GM19372 (cell line): ENCODE measurements around the gene HOXC5.

Experiments
- ATAC-seq: cut with Tn5 transposase; IDR thresholded peaks from one replicate; pipeline ENCODE4 v1.9.1; 2021; ENCODE audit warnings: mild to moderate bottlenecking, low read depth, moderate library complexity; ENCODE audit not compliant: unreplicated experiment

Gene HOXC5

DNA sequence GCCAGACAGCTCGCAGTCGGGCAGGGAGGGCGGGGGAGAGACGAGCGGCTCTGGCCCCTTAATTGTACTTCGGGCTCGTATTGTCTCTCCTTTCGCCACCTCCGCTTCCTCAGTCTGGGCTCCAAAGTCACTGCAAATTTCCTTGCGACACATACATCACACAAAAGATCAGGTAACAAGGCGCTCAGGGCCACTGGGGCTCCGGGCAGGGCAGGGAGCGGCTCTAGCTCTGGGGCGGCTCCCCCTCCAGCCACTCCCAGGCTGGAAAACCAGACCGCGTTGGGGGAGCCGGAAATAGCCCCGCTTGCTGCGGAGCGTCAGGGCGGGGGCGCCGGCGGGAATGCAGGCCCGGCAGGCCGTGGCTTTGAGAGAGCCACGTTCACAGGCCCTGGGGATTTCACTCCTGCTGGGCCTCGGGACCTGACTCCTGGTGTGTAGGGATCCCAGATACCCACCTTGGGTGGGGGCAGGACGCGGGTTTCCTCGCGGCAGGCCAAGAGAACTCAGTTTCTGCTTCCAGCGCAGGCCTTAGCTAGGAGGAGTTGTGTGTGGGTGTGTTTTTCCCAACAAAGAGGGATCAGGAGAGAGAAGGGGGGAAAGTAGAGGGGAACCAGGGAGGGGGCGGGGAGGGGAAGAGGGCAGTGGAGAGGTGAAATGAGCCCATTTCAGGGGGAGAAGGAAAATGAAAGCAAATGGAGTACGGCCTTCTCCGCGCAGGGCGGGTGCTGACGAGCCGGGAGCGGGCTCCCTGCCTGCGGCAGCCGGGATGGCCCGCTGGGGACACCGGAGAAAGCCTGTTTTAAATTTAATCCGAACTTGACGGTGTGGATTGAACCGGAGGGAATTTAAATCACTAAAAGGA, 37.2 kb upstream of the HOXC5 start:
- no peak for ATAC-seq

DNA sequence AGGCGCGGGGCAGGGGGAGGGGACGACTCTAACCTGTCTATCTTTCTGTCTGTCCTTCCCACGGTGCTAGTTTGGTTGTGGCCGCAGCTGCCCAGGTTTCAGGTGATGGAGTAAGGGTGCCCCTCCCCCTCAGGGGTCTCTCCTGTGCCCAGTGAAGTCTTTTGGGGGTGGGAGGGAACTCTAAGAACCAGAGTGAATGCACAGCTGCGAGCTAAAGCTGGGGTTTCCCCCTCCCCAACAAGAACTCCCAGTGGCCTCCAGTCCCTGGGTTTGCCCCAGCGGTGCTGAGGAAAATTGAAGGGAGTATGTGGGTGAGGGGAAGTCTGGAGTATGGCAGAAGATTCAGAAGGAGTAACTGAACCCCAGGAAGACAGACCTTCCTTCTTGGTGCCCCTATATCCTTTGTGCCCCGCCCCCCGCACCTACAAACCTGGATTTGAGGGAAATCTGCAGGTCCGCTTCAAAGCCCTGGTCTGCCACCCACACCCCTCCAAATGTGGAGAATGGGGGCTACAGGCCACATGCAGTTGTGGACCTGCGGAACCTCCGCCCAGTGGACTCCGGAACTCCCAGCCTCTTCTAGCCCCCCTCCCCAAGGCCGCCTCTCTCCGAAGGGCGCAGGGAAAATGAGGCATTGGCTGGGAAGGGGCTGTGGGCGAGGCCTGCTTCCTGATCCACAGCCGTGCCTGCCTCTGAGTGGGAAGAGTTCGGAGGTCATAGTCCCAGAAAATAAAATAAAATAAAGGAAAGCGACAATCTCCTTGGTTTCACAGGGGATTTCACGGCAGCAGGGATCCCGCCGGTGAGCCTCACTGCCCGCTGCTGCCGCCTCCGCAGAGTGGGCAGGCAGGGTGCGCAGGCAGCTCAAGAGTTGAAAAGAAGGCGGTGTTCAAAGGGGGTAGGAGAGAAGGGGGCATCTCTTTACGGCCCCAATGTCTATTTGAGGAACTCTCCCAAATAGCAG, 36.3 kb upstream of the HOXC5 start:
- no peak for ATAC-seq

DNA sequence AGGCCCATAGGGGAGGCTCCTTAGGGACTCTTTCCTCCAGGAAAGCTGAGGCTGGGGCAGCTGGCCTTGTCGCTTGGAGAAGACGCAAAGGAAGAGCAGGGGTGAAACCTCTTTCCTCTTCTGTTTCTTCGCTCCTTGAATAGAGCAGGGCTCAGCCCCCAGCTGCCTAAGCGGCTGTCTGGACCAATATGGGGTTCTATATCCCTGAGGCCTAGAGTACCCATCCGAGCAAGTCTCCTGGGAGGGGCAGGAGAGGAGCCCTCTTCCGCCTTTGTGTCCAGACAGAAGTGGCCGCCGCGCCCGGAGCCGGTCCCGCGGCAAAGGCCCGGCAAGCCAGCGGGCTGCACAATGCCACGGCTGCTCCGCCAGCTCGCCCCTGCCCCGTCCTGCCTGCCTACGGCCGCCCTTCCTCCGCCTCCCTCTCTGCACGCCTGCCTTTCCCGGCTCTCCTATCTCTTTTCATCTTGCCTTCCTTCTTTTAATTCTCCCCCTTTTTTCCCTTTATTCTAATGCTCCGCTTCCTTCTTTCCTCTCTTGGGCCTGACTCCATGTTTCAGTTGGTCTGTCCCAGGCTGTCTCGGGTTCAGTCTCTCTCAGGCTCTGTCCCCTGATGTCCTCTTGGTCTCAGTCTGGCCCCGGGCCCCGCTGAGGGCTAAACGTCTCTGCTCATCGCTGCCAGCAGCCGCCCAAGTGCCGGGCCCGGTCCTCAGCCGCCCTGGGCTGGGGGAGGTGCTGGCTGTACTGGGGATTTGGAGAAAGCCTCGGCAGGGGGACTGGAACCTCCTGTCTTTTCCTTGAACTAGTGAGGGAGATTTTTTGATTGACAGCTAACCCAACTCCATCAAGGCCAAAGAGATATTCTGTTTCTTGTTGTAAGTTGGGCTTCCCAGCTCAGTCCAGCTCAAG, 35.4 kb upstream of the HOXC5 start:
- no peak for ATAC-seq

DNA sequence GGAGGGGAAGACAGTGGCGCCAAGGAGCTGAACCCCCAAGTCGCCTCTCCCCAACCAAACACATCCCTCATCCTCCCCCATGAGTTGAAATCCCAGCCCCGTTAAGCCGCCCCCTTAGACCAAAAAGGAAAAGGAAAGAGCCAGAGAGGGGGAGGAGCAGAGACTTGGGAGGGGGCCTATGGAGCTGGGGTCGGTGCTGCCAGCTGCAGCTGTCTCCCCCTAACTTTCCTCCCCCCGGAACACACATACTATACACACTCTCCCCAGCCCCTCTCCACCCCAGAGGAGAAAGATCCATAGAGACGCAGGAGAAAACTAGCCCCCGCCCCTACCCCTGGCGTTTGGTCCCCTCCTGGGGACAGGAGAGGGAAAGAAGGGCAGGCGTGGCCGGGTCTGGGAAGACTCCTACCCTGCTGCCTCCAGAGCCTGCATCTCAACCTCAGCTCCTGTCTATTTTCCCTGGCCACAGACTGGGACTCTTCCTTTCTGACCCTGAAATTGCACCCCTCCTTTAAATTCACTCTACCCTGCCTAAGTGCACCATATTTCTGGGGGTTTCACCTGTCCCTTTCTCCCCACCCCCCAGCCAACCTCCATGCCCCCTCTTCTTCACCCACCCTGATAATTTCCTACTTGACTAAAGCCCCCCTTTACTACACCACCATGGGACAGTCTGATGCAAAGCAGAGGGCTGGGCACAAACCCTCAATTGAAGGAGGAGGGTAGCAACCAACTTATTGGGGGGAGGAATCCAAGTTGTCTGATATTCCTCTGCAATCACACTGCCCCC, 34.5 kb upstream of the HOXC5 start:
- ATAC-seq = no peak

DNA sequence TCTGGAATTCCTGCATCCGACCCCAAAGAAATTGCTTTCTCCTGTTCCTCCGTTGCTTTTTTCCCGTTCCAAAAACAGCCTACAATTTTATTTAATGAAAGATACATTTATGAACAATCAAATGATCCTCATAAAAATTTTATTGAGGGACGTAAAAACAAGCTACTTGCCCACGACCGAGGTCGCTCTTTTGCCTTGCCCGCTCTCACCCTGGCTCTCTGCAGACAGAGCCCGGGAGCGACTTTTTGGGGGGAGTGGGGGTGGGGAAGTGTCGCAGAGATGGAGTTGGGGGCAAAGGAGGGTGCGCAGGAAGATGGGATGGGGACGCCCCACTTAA, 34.0 kb upstream of the HOXC5 start:
- ATAC-seq = no peak

DNA sequence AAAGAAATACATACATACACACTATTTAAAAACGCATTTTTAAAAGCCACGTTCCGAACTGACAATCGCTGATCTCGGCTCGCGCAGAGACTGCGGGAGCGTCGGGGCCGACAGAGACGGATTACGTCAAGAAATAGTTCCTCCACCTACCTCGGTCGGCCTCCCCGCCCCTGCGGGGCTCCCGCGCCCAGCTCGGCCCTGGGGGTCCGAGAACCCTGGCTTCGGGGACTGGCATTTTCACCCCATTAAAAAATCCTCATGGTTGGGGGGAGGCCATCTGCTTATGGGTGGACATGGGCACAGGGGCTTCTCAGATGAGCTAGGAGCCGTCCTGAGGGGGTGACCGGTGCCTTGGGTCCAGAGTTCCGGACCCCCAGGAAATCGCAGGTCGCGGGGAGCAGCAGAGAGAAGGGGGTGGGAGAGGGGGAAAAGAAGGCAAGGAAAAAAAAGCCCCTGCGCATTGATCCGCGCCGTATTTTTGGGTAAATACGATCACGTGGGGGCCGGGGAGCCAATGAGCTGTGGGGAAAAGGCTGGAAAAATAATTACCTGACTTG, 33.2 kb upstream of the HOXC5 start:
- no peak for ATAC-seq

DNA sequence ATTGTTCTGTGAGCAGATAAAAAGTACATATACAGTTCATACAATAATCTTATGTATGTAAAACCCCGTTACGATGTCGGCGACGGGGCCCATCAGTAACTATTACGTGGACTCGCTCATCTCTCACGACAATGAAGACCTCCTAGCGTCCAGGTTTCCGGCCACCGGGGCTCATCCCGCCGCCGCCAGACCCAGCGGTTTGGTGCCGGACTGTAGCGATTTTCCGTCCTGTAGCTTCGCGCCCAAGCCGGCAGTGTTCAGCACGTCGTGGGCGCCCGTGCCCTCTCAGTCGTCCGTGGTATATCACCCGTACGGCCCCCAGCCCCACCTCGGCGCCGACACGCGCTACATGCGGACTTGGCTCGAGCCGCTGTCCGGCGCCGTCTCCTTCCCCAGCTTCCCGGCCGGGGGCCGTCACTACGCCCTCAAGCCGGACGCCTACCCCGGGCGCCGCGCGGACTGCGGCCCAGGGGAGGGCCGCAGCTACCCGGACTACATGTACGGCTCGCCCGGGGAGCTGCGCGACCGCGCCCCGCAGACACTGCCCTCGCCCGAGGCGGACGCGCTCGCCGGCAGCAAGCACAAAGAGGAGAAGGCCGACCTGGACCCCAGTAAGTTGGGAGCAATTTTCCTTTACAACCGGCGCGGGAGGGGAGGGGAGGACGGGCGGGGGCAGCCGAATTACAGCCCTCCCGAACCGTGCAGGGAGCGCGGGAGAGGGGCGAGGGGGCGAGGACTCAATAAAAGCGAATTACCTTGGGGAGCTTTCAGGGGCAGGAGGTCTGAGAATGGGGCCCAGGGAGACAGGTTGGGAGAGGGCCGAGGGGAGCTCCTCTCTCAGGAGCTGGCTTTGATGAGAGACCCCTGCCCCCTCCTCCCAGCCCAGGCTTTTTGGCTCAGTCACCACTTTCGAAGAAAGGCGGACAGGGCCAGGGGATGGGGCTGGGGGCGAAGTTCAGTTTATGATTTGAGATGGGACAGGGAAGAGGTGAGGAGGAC, 32.4 kb upstream of the HOXC5 start, which contains the start of gene HOXC9:
Gene HOXC9 (plus strand): TSS at position 46 of the 999 bp plus-strand sequence. CDS start 28 bp downstream, at position 74.
- ATAC-seq = no peak

DNA sequence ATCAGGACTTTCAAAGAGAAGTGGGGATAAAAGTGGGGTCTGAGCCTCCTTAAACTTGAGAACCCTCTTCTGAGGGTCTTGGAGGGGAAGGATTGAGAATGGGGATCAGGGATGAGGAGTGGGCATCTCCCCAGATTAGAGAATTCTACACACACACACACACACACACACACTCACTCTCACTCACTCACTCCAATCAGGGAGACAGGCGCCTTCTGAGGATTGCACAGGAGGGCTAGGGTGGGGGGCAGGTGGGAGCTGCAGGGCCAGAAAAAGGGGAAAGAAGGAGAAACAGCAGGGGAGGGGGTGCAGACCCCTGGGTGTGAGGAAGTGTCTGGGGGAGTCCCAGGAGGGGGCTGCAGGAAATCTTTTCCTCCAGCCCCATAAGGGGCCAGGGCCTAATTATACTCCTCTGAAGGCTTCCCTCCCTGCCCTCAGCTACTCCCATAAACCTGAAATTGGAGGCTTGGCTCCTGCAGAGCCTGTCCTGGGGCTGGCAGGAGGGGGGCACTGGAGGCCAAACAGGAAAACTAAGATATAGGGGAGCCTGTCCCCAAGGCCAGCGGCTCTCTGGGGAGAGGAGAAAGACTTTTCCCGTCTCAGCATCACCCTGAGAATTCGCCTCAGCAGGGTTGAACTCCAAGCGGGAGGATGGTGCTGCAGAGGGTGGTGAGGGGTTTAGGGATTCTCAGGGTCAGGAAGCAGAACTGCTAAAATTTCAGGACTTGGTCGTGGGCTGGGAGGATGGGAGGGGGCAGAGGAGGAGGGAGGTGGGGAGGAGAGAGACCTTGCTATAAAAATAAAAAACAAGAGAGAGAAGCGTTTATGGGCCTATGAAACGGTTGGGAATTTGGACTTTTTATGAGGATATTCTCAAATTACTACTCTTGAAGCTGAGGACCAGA, 31.3 kb upstream of the HOXC5 start:
- no peak for ATAC-seq

DNA sequence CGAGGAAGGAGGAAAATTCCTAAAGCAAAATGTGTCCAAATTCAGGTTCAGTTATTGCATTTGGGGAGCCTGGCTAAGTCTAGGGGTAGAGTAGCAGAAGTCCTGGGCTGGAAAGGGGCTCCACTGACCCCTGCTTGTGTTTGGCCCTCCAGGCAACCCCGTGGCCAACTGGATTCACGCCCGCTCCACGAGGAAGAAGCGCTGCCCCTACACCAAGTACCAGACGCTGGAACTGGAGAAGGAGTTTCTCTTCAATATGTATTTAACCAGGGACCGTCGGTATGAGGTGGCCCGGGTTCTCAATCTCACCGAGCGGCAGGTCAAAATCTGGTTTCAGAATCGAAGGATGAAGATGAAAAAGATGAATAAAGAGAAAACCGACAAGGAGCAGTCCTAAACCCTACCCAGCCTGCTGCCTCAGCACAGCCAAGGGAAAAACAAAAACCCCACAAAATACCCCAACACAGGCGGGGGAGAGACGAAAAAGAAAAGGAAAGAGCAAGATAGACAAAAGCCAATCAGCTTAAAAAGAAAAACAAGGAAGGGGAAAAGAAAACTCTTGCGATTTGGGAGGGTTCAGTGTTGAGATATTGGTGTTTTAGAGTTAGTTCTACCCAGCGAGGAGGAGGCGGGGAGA, 30.5 kb upstream of the HOXC5 start:
- no peak for ATAC-seq

DNA sequence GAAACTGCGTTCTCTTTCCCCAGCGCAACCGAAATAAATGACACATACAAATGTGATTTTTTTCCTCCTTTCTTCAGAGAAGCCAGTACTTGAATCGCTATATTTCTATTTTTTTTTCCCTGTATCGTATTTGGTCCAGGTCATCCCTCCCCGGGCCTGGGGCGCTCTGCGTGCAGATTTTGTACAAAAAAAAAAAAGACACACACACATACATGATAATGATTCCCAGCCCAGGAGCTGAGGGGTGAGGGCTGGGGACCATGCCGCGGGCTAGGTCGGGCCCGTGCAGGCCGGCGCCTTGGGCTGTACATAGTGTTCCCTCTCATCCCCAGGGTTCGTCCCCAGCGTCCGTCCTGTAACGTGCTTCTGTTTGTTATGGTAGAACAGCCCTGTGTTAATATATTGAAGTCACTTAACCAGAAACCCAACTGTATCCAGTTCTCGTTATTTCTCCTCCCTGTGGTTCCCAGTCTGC, 29.9 kb upstream of the HOXC5 start:
- ATAC-seq = no peak

DNA sequence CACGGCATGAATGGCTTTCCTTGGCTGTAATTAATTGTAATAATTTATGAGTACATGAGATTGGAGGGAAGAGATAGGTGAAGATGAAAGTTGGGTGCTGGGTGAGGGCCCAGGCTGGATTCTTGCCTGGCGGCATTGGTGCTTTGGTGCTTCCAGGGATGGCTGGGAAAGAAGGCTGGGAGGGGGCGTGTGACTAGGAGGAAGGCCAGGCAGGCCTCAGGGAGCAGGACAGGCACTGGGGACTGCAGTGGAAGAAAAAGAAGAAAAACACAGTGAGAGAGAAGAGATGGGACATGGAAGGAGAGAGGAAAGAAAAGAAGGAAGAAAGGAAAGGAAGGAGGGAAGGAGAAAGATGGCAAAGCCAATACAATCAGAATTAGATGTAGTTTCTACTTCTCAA, 29.2 kb upstream of the HOXC5 start:
- no peak for ATAC-seq

DNA sequence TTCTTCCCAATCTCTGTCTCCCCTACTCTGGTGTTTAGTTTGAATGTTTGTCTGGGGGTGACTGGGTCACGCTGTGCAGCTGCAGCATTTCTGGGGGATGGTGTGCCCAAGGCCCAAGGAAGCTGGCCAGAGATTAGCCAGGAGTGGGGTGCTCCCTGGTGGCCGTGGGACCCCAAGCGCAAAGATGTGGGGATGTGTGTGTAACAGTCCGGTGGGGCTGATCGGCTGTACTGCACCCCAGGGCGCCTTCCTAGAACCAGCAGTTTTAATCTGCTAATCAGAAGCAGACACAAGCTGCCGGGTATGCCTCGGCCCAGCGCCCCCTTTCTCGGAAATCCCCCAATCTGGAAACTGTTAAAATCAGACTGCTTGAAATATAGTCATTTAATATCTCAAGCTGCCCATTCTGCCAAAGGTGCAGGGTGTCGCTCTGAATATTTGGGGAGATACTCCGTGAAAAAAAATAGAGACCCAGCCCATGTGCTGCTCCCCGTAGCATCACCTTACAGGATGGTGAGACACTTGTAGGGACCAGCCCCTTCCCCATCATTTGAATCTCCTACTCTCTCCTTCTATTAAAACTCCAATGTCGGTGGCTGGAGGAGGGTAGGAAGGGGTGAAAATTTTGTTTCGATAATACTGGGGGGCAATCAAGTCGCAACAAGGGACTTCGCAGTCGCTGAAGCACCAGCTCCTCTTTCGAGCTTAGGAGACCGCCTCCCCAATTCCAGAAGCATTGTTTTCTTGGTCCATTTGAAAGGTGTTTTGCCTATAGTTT, 28.6 kb upstream of the HOXC5 start:
- no peak for ATAC-seq

DNA sequence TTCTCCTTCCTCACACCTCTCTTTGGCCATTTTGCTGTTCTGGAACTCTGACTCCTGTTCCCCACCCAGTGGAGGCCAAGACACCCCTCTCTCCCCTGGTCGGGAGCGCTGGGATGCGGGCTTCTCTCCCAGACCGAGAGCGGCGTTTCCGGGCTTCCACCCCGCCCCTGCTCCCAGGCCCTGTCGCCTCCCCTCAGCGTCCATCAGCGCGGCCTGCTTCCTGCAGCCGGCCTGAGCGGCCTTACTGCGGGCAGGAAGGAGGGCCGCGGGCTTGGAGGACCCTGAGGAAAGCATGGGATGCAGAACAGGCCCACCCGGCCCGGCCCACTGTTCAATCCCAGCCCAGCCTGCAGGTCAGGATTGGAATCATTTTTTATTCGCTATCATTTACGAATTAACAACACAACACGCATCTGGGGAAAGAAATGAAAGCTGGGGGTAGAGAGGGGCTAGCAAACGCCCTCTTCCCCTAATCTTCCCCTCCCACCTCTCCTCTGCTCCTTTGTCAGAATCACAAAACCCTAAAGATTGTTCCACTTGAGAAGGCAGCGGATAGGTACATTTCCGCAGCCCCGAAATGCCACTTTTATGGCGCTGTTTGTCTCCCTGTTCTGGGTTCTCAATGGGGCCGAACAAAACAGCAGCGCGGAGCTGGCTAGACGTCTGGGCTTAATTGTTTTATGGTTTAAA, 27.9 kb upstream of the HOXC5 start:
- ATAC-seq = no peak

DNA sequence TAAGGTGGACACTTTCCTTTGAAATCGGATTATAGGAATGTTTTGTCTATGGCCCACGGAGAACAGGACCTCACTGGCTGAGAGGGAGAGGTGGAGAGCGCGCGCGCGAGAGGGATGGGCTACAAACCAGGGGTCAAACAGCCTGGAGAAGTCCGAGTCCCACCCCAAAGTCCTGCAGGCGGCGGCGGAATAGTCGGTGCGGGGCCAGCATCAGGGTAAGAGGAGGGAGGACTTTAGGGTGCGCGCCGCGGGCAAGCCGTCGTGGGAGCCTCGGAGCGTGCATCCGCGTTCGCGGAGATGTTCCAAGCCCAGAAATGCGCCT, 27.4 kb upstream of the HOXC5 start:
- ATAC-seq = no peak

DNA sequence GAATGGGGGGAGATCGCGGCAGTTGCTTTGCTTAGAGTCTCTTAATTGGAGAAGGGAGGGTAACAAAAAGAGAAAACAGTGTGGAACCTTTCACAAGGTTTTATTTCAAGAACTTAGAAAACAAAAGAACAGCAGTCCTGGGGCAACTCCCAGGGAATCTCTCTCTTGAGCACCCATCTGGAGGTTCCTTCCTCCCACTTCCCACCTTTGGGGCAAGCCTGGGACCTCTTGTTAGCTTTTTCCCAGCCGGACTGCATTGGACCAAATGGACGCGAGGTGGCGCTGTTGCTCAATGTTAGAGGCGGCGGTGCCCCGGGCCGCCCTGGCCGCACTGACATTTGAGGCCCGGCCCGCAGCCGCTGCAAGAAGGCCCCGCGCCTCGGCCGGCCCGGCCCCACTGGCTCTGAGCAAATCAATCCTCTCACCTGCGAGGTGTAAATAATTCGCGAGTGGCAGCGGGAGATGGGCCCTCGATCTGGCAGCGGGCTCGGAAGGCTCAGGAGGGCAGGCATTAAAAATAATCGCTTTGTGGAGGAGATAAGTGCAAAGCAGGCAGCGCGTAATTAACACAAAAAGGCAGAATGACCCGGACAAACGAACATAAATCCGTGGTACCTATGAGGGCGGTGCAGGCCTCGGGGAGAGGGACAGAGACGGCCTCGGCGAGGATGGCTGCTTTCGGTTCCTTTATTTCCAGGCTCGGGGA, 26.8 kb upstream of the HOXC5 start:
- peak; percentile 70 for ATAC-seq
